NCI-H748 treated with DMSO at 0.1 percent for 48 hours (cell line): ENCODE measurements around the gene BCAS3.
"Not testable (repeated sequence)": the region's sequence is repeated elsewhere in the genome, so short reads cannot be mapped to it uniquely, and the experiment has no call there.

Experiments used
- DNase-seq: peaks from one replicate; lab custom pipeline; 2025; lab: John Stamatoyannopoulos, UW

BCAS3 gene

GRCh38 chr17:61423967-61424649 lies 746.5 kb downstream of the BCAS3 start:
- no peak for DNase-seq

GRCh38 chr17:61425682-61426481 lies 748.2 kb downstream of the BCAS3 start:
- DNase-seq, result no peak

- DNase-seq, result no peak
Observed at GRCh38 chr17:61426482-61427304, 749.0 kb downstream of the BCAS3 start.

DNA sequence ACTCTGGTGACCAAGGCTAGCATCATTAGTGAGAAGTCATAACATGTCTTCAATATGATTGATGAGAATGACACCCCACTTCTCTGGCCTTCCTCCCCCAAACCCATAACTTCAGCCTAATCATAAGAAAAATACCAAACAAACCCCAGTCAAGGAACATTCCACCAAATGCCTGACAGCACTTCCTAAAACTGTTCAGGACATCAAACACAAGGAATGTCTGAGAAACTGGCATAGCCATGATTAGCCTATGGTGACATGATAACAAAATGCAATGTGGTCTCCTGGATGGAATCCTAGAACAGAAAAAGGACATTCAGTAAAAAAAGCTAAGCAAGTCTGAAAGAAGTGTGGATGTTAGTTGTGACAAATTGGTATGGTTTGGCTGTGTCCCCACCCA lies 749.9 kb downstream of the BCAS3 start:
- no peak for DNase-seq

DNA sequence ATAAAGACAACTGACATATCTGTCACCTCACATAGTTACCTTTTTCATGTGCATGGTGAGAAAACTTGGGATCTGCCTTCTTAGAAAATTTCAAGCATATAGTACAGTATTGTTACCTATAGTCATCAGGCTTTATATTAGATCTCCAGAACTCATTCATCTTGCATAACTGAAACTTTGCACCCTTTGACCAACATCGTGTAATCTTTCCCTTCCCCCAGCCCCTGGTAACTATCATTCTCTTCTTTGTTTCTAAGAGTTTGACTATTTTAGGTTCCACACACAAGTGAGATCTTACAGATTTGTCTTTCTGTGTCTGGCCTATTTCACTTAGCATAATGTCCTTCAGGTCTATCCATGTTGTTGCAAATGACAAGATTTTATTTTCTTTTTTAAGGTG lies 751.6 kb downstream of the BCAS3 start:
- DNase-seq, result no peak

DNA sequence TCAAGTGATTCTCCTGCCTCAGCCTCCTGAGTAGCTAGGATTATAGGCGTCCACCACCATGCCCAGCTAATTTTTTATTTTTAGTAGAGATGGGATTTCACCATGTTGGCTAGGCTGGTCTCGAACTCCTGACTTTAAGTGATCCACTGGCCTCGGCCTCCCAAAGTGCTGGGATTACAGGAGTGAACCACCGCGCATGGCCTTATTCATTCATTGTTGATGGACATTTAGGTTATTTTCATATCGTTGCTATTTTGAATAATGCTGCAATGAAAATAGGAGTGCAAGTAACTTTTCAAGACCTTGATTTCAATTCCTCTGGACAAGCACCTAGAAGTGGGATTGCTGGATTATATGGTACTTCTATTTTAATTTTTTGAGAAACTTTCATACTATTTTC lies 752.2 kb downstream of the BCAS3 start:
- not testable (repeated sequence) for DNase-seq

GRCh38 chr17:61431594-61432311 lies 754.1 kb downstream of the BCAS3 start:
- no peak for DNase-seq

DNA sequence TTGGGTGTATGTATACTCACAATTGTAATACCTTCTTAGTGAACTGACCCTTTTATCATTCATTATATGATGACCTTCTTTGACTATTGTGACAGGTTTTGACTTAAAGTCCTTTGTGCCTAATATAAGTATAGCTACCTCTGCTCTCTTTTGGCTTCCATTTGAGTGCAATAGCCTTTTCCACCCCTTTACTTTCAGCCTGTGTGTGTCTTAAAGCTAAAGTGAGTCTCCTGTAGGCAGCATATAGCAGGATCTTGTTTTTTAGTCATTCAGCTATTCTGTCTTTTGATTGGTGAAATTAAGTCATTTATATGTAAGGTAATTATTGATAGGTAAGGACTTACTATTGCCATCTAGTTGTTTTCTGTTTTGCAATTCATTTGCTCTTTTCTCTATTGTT lies 758.6 kb downstream of the BCAS3 start:
- no peak for DNase-seq

DNA sequence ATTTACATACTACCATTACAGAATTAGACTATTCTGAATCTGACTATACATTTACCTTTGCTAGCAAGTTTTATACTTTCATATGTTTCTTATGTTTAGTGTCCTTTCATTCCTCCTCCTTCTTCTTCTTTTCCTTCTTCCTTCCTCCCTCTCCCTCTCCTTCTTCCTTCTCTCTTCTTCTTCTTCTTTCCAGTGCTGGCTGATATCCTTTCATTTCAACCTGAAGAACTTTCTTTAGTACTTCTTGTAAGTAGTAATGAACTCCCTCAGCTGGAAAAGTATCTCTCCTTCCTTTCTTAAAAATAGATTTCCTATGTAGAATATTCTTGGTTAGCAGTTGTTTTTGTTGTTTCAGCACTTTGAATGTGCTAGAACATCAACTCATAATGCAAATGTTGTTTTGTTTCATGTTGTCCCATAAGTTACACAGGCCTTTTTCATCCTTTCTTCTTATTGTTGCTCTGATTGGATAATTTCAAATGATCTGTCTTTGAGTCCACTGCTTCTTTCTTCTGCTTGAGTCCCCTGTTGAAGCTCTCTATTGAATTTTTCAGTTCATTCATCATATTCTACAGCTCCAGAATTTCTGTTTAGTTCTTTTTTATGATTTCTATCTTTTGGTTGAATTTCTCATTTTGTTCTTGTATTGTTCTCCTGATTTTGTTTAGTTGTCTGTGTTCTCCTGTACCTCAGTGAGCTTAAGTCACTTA lies 759.5 kb downstream of the BCAS3 start:
- no peak for DNase-seq

GRCh38 chr17:61440697-61441096 lies 763.0 kb downstream of the BCAS3 start:
- DNase-seq, result no peak

- DNase-seq, result not testable (repeated sequence)
Observed at GRCh38 chr17:61441507-61441906, 763.9 kb downstream of the BCAS3 start.

GRCh38 chr17:61442136-61442775 lies 764.6 kb downstream of the BCAS3 start:
- DNase-seq, result no peak
